IMR-90 (cell line): ENCODE measurements around the gene RTF1. TPM values are rescaled to one million over a fixed set of nuclear protein-coding genes. Genes with fewer than 3 reads are reported as not detected.

Experiments
- ATAC-seq: fragments of 200-7000 bp; cut with Tn5 transposase; 2 replicates; pipeline ENCODE4 v1.9.1; 2020; ENCODE audit warnings: low read depth, mild to moderate bottlenecking, moderate library complexity
- BruUV-seq: library from RNA; stranded (reverse); fragments of 400-500 nt; replicated peaks from 2 replicates; lab custom pipeline; 2021; lab: Mats Ljungman, UMichigan
- CTCF ChIA-PET: fragments of 300-600 bp; formaldehyde crosslinking; extraction: SDS; loops from one replicate; lab custom pipeline; 2021; ENCODE audit warnings: antibody characterized with exemption; lab: Yijun Ruan, JAX
- POLR2A ChIA-PET: fragments of 300-600 bp; sonication (Branson Sonifier 250); formaldehyde crosslinking; loops from one replicate; lab custom pipeline; 2022; ENCODE audit warnings: antibody characterized with exemption; ENCODE audit not compliant: unreplicated experiment; lab: Charles Lee
- DNase-seq: peaks from one replicate; pipeline ENCODE4 v3.0.0; 2013
- H2AFZ ChIP-seq: replicated peaks from 2 replicates; pipeline ENCODE3; 2013; ENCODE audit warnings: low read length, mild to moderate bottlenecking; ENCODE audit not compliant: poor library complexity
- H2AK5ac ChIP-seq: 2 replicates; pipeline ENCODE4 v1.6.1; 2013; ENCODE audit warnings: low read depth, low read length, inconsistent platforms
- H2AK9ac ChIP-seq: replicated peaks from 2 replicates; pipeline ENCODE3; 2013; ENCODE audit warnings: mild to moderate bottlenecking, low read depth, low read length, moderate library complexity; ENCODE audit not compliant: poor library complexity
- H2BK120ac ChIP-seq: 2 replicates; pipeline ENCODE4 v1.6.1; 2013; ENCODE audit warnings: low read depth, low read length, inconsistent platforms
- H2BK15ac ChIP-seq: 3 replicates; pipeline ENCODE4 v1.6.1; 2013; ENCODE audit warnings: low read depth, low read length, inconsistent platforms
- H2BK20ac ChIP-seq: 2 replicates; pipeline ENCODE4 v1.6.1; 2013; ENCODE audit warnings: low read depth, mild to moderate bottlenecking, inconsistent platforms, low read length, moderate library complexity
- H2BK5ac ChIP-seq: 2 replicates; pipeline ENCODE4 v1.6.1; 2013; ENCODE audit warnings: mild to moderate bottlenecking, low read depth, low read length, inconsistent platforms; ENCODE audit not compliant: poor library complexity, severe bottlenecking
- H3K14ac ChIP-seq: replicated peaks from 2 replicates; pipeline ENCODE4 v1.6.1; 2013; ENCODE audit warnings: low read depth, low read length, inconsistent platforms
- H3K18ac ChIP-seq: 2 replicates; pipeline ENCODE4 v1.6.1; 2013; ENCODE audit warnings: low read depth, low read length, control low read depth
- H3K23ac ChIP-seq: 2 replicates; pipeline ENCODE4 v1.6.1; 2013; ENCODE audit warnings: low read depth, low read length, inconsistent platforms
- H3K27ac ChIP-seq: 2 replicates; pipeline ENCODE4 v1.5.1; 2013; ENCODE audit warnings: mild to moderate bottlenecking, control low read depth, low read length; ENCODE audit not compliant: insufficient read depth
- H3K27me3 ChIP-seq: 2 replicates; pipeline ENCODE4 v1.6.1; 2013; ENCODE audit warnings: low read length; ENCODE audit not compliant: control insufficient read depth, insufficient read depth
- H3K36me3 ChIP-seq: 2 replicates; pipeline ENCODE4 v1.6.1; 2013; ENCODE audit warnings: low read length, mixed read lengths; ENCODE audit not compliant: control insufficient read depth, insufficient read depth
- H3K4ac ChIP-seq: 2 replicates; pipeline ENCODE4 v1.6.1; 2013; ENCODE audit warnings: low read depth, low read length, inconsistent platforms
- H3K4me1 ChIP-seq: 2 replicates; pipeline ENCODE4 v1.6.1; 2013; ENCODE audit warnings: low read length, mixed read lengths; ENCODE audit not compliant: control insufficient read depth, insufficient read depth
- H3K4me2 ChIP-seq: 2 replicates; pipeline ENCODE4 v1.6.1; 2013; ENCODE audit warnings: low read depth, mild to moderate bottlenecking, control low read depth, low read length, moderate library complexity
- H3K4me3 ChIP-seq: 2 replicates; pipeline ENCODE4 v1.5.1; 2013; ENCODE audit warnings: low read depth, mild to moderate bottlenecking, control low read depth, low read length, moderate library complexity; ENCODE audit not compliant: insufficient read depth
- H3K56ac ChIP-seq: 2 replicates; pipeline ENCODE4 v1.6.1; 2013; ENCODE audit warnings: low read length, inconsistent platforms; ENCODE audit not compliant: insufficient read depth; ENCODE audit errors: extremely low read depth
- H3K79me1 ChIP-seq, 2 experiments: 2 replicates each; pipeline ENCODE4 v1.6.1; 2013; ENCODE audit warnings: low read length in 2 of 2, inconsistent platforms in 1 of 2, low read depth in 1 of 2
- H3K9ac ChIP-seq: 2 replicates; pipeline ENCODE4 v1.6.1; 2013; ENCODE audit warnings: low read depth, low read length, control low read depth
- H3K9me1 ChIP-seq: 2 replicates; pipeline ENCODE4 v1.6.1; 2013; ENCODE audit warnings: low read length, inconsistent platforms; ENCODE audit not compliant: insufficient read depth
- H3K9me3 ChIP-seq: 2 replicates; pipeline ENCODE4 v1.6.1; 2013; ENCODE audit warnings: low read length; ENCODE audit not compliant: control insufficient read depth, insufficient read depth
- H4K20me1 ChIP-seq: 2 replicates; pipeline ENCODE4 v1.6.1; 2013; ENCODE audit warnings: low read length, inconsistent platforms; ENCODE audit not compliant: insufficient read depth
- H4K5ac ChIP-seq: 2 replicates; pipeline ENCODE4 v1.6.1; 2013; ENCODE audit warnings: mild to moderate bottlenecking, low read depth, low read length, control low read depth
- H4K8ac ChIP-seq, 2 experiments: 2 replicates each; pipeline ENCODE4 v1.6.1; 2013; ENCODE audit warnings: low read depth in 2 of 2, low read length in 2 of 2, control low read depth in 1 of 2, inconsistent platforms in 1 of 2
- H4K91ac ChIP-seq: 2 replicates; pipeline ENCODE4 v1.6.1; 2013; ENCODE audit warnings: low read depth, low read length, inconsistent platforms; ENCODE audit not compliant: insufficient read depth
- BHLHE40 ChIP-seq: fragments of 150-350 bp; IDR thresholded peaks from 2 replicates; pipeline ENCODE4 v1.6.1; 2016; ENCODE audit warnings: mild to moderate bottlenecking, low read depth, low read length
- FOS ChIP-seq: fragments of 150-350 bp; IDR thresholded peaks from 2 replicates; pipeline ENCODE4 v1.6.1; 2016; ENCODE audit warnings: low read depth, low read length
- MAZ ChIP-seq: IDR thresholded peaks from 2 replicates; pipeline ENCODE4 v1.6.1; 2012; ENCODE audit warnings: low read depth, mild to moderate bottlenecking, low read length, improper control_type of control experiment, moderate library complexity, borderline replicate concordance
- MXI1 ChIP-seq: IDR thresholded peaks from 2 replicates; pipeline ENCODE4 v1.6.1; 2012; ENCODE audit warnings: low read depth, mild to moderate bottlenecking, low read length, moderate library complexity, borderline replicate concordance
- POLR2A ChIP-seq: IDR thresholded peaks from 2 replicates; pipeline ENCODE4 v1.6.1; 2012; ENCODE audit warnings: mild to moderate bottlenecking, low read depth, low read length
- RAD21 ChIP-seq: IDR thresholded peaks from 2 replicates; pipeline ENCODE4 v1.6.1; 2012; ENCODE audit warnings: low read length, improper control_type of control experiment
- RCOR1 ChIP-seq: IDR thresholded peaks from 2 replicates; pipeline ENCODE4 v1.6.1; 2012; ENCODE audit warnings: mild to moderate bottlenecking, low read length, improper control_type of control experiment; ENCODE audit not compliant: insufficient replicate concordance
- RFX5 ChIP-seq: IDR thresholded peaks from 2 replicates; pipeline ENCODE4 v1.8.0; 2012; ENCODE audit warnings: low read depth, mild to moderate bottlenecking, low read length, moderate library complexity
- SMC3 ChIP-seq: fragments of 150-350 bp; IDR thresholded peaks from 2 replicates; pipeline ENCODE4 v1.6.1; 2016; ENCODE audit warnings: low read depth, mild to moderate bottlenecking, antibody characterized with exemption, low read length, moderate library complexity
- WGBS, 2 experiments: methylation state at CpG; one replicate each; pipeline versions ENCODE4 v1.1.5 to v1.1.7; 2013; ENCODE audit warnings: missing lambda C conversion rate in 2 of 2; ENCODE audit not compliant: insufficient read length in 1 of 2; ENCODE audit errors: extremely low coverage in 2 of 2; 5-methylcytosine and 5-hydroxymethylcytosine counted together
- dilution Hi-C: fragments of 300-500 bp; cut with HindIII; formaldehyde crosslinking; loops from one replicate; pipeline ENCODE4 v1.14.3; 2018; ENCODE audit warnings: low sequenced_read_pairs; ENCODE audit not compliant: unreplicated experiment
- in situ Hi-C: fragments of 300-500 bp; cut with MboI; formaldehyde crosslinking; loops from 3 replicates; pipeline ENCODE4 v1.14.3; 2019; ENCODE audit warnings: low sequenced_read_pairs, inconsistent platforms, mixed read lengths
- intact Hi-C: fragments of 100-400 bp; cut with micrococcal nuclease; formaldehyde crosslinking; loops from 2 replicates; pipeline ENCODE4 v1.10.0; 2022
- polyA plus RNA-seq, 3 experiments: library from polyadenylated mRNA; depleted of rRNA; stranded (reverse); fragments of >200 nt; gene quantifications; 2 replicates each; pipeline ENCODE4 v1.2.3, GENCODE V29; 2012; ENCODE audit warnings: low replicate concordance in 1 of 3
- total RNA-seq: library from RNA; depleted of rRNA; stranded (reverse); fragments of >200 nt; gene quantifications from 2 replicates; pipeline ENCODE4 v1.2.3, GENCODE V29; 2012
- TF ChIP-seq, protein P1 (sequence below): conservative IDR thresholded peaks from 2 replicates; pipeline ENCODE4 v1.5.1; 2012; ENCODE audit warnings: mild to moderate bottlenecking, low read depth, low read length, improper control_type of control experiment
- TF ChIP-seq, protein P2 (sequence below): fragments of 150-350 bp; IDR thresholded peaks from 2 replicates; pipeline ENCODE4 v1.6.1; 2016; ENCODE audit warnings: low read depth, mild to moderate bottlenecking, low read length, moderate library complexity, borderline replicate concordance
- TF ChIP-seq, protein P3 (sequence below): fragments of 150-350 bp; IDR thresholded peaks from 2 replicates; pipeline ENCODE4 v1.6.1; 2017; ENCODE audit warnings: mild to moderate bottlenecking, antibody characterized with exemption, low read length, low read depth

Gene RTF1
- total and polyA plus RNA-seq, 2 of the 4 experiments (the other 2 are of a cell fraction): 15.1 to 24.3 TPM

DNA sequence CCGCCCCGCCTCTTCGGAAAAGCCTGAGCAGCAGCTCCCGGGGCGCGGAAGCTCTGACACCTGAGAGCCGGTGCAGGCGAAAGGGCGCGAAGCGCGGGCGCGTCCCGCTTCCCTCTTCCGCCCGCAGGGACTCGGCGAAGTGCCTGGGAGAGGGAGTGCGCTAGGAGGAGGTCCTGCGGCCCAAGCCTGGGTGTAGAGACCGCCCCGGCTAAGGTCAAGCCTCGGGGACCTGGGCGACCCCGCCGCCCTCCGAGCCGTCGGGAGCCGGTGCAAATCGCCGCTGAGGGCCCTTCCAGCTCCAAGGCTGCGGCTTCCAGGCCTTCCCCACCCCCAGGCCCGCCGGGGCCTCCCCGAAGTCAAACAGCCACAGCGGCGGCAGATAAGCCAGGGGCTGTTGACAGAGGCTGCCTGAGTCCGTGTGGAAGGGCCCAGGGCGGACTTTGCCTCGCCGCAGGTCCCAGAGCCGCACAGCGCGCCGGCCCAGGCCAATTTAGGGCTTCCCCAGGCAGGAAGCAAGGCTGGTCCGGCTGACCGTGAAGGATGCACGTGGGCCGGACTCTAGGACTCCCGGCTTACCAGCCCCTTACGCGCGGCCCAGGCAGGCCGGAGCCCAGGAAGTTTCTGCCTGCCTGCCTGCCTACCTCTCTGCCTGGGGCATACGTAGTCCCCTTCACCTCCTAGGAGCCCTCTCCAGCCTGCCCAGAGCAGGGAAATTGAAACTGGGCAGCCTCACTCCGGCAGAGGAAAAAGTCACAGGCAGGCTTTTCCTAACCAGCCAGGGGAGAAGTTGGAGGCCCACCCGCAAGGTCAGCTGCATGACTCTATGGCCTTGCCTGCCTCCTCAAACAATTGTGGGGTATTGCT, 79.1 kb downstream of the RTF1 start (continued):
- no peak for TF ChIP-seq BHLHE40

DNA sequence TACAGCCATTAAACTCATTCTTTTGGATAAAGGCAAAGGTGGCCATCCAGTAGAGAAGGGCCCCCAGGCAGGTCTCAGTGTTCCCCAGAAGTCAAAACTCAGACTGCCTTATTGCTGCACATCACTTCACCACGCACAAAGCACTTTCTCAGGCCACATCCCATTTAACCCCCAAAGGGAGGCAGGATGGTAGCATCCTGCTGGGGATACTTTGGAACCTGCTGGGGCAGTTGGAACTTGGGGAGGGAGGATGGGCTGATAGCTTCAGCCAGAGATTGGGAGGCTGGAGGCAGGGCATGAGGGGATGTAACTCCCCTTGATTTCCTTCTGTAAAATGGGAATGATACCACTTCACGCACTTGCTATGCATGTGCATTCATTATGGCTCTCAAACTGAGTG, 81.8 kb downstream of the RTF1 start:
- H3K4me1 ChIP-seq: peaks cover 2% of the 10 kb centered on the region; the same call in 1 of the 2 replicates
- H3K79me1 ChIP-seq: no peaks in the 10 kb centered on the region
- no CpG with 5 or more reads among the region's 2 CpGs for WGBS, 2 experiments
- dilution Hi-C loops: no loop called here
- DNase-seq: no peak
- H4K8ac ChIP-seq: no peak overlapping the region
- no peak overlapping the region for H3K14ac ChIP-seq
- no peak for ATAC-seq
- peaks cover 5% of the 10 kb centered on the region; the same call in 1 of the 2 replicates for H3K9me1 ChIP-seq
- intact Hi-C loops: no loop called here
- no peak overlapping the region for H3K23ac ChIP-seq
- peaks cover 22% of the 10 kb centered on the region for H3K27me3 ChIP-seq
- no peaks in the 10 kb centered on the region for H3K9me3 ChIP-seq
- H4K20me1 ChIP-seq: peaks cover 4% of the 10 kb centered on the region; the same call in 1 of the 2 replicates
- H3K4me3 ChIP-seq: no peak overlapping the region
- no peak overlapping the region for H2AK9ac ChIP-seq
- no peak overlapping the region for H3K4me2 ChIP-seq
- no peak overlapping the region for H4K5ac ChIP-seq
- no peak overlapping the region for H2BK120ac ChIP-seq
- H2BK15ac ChIP-seq: no peak overlapping the region
- ChIA-PET CTCF (no interaction called here), POLR2A (no interaction called here)
- no peaks in the 10 kb centered on the region for H3K36me3 ChIP-seq
- no peak overlapping the region for H2BK20ac ChIP-seq
- H3K56ac ChIP-seq: no peak overlapping the region
- H4K91ac ChIP-seq: no peak overlapping the region
- no peak overlapping the region for H2AK5ac ChIP-seq
- in situ Hi-C loops: no loop called here
- no peak overlapping the region for H3K18ac ChIP-seq
- no peak overlapping the region for H2AFZ ChIP-seq
- no peak overlapping the region for H3K27ac ChIP-seq
- no peak overlapping the region for H2BK5ac ChIP-seq
- no peak overlapping the region for H3K9ac ChIP-seq
- BruUV-seq: no TSS peak
- no peak overlapping the region for H3K4ac ChIP-seq
- TF ChIP-seq RCOR1: no peak
- TF ChIP-seq MXI1: no peak
- no peak for TF ChIP-seq MAZ
- TF ChIP-seq, protein P1, sequence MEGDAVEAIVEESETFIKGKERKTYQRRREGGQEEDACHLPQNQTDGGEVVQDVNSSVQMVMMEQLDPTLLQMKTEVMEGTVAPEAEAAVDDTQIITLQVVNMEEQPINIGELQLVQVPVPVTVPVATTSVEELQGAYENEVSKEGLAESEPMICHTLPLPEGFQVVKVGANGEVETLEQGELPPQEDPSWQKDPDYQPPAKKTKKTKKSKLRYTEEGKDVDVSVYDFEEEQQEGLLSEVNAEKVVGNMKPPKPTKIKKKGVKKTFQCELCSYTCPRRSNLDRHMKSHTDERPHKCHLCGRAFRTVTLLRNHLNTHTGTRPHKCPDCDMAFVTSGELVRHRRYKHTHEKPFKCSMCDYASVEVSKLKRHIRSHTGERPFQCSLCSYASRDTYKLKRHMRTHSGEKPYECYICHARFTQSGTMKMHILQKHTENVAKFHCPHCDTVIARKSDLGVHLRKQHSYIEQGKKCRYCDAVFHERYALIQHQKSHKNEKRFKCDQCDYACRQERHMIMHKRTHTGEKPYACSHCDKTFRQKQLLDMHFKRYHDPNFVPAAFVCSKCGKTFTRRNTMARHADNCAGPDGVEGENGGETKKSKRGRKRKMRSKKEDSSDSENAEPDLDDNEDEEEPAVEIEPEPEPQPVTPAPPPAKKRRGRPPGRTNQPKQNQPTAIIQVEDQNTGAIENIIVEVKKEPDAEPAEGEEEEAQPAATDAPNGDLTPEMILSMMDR: no peak
- TF ChIP-seq RFX5: no peak
- TF ChIP-seq, protein P2, sequence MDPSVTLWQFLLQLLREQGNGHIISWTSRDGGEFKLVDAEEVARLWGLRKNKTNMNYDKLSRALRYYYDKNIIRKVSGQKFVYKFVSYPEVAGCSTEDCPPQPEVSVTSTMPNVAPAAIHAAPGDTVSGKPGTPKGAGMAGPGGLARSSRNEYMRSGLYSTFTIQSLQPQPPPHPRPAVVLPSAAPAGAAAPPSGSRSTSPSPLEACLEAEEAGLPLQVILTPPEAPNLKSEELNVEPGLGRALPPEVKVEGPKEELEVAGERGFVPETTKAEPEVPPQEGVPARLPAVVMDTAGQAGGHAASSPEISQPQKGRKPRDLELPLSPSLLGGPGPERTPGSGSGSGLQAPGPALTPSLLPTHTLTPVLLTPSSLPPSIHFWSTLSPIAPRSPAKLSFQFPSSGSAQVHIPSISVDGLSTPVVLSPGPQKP: no peak
- no peak for TF ChIP-seq RAD21
- no peak for TF ChIP-seq BHLHE40
- TF ChIP-seq POLR2A: no peak
- no peak for TF ChIP-seq SMC3
- TF ChIP-seq, protein P3, sequence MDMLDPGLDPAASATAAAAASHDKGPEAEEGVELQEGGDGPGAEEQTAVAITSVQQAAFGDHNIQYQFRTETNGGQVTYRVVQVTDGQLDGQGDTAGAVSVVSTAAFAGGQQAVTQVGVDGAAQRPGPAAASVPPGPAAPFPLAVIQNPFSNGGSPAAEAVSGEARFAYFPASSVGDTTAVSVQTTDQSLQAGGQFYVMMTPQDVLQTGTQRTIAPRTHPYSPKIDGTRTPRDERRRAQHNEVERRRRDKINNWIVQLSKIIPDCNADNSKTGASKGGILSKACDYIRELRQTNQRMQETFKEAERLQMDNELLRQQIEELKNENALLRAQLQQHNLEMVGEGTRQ: no peak
- TF ChIP-seq FOS: no peak
